Left lung (tissue), 10 donors: Measurements from ENCODE around the gene DTNA. TPM values are rescaled to one million over a fixed set of nuclear protein-coding genes. Genes with fewer than 3 reads are reported as not detected.

ENCODE experiments used
- ATAC-seq: fragments of 200-7000 bp; cut with Tn5 transposase; one replicate; pipeline ENCODE4 v1.9.1; 2020; ENCODE audit warnings: moderate library complexity
- DNase-seq, 4 donors: peaks; one replicate each; pipeline ENCODE4 v3.0.0-alpha.2; 2013 to 2020
- H3K27ac ChIP-seq, 2 donors: fragments of 200-600 bp; sonication (generic) in 1 of 2; one replicate each; pipeline versions ENCODE4 v1.5.0 to v1.8.0; 2020 to 2021
- H3K27me3 ChIP-seq, 2 donors: fragments of 200-600 bp; sonication (generic) in 1 of 2; one replicate each; pipeline versions ENCODE4 v1.5.0 to v1.8.0; 2020 to 2021
- H3K36me3 ChIP-seq, 2 donors: fragments of 200-600 bp; sonication (generic) in 1 of 2; one replicate each; pipeline versions ENCODE4 v1.5.0 to v1.8.0; 2020 to 2021
- H3K4me1 ChIP-seq, 2 donors: fragments of 200-600 bp; one replicate each; pipeline ENCODE4 v1.8.0; 2021
- H3K4me3 ChIP-seq, 2 donors: fragments of 200-600 bp; sonication (generic) in 1 of 2; one replicate each; pipeline versions ENCODE4 v1.5.0 to v1.8.0; 2020 to 2021; ENCODE audit warnings: mild to moderate bottlenecking in 1 of 2
- H3K9me3 ChIP-seq, 2 donors: fragments of 200-600 bp; sonication (generic) in 1 of 2; one replicate each; pipeline versions ENCODE4 v1.5.0 to v1.8.0; 2020 to 2021
- CTCF ChIP-seq, 2 donors: fragments of 200-600 bp; sonication (generic) in 1 of 2; IDR thresholded peaks; one replicate each; pipeline versions ENCODE4 v1.5.0 to v1.8.0; 2021; ENCODE audit warnings: antibody characterized with exemption in 2 of 2
- intact Hi-C, 2 donors: fragments of 100-400 bp; cut with DNase I; formaldehyde crosslinking; loops; one replicate each; pipeline versions ENCODE4 v1.11.2 to v1.14.2; 2022
- polyA plus RNA-seq, 6 donors: library from polyadenylated mRNA; unstranded; fragments of 120-200 nt; gene quantifications; one replicate each; pipeline ENCODE4 v1.2.1, GENCODE V29; 2013; ENCODE audit not compliant: insufficient read length in 6 of 6
- total RNA-seq, 2 donors: library from RNA; stranded (reverse); fragmentation: NEBNext Ultra II Directional; extraction: Animal tissue kit (Norgen Biotek cat#: 25700); gene quantifications; one replicate each; pipeline ENCODE4 v1.2.1, GENCODE V29; 2021
- donor health status: DM: no; HTN: yes; CAD: no.
- donor health status: DM: no; HTN: no; CAD: no.

DTNA gene
- total and polyA plus RNA-seq, 8 donors: 3.7 to 13.1 (median 11.2) TPM

- no peak overlapping the region for H3K4me3 ChIP-seq
- H3K27me3 ChIP-seq: peaks cover 0 to 6% of the 10 kb centered on the region in 2 donors
- ATAC-seq (no peak), DNase-seq (no peak)
- no peak overlapping the region for H3K27ac ChIP-seq
- no peaks in the 10 kb centered on the region for H3K9me3 ChIP-seq
- H3K36me3 ChIP-seq: no peaks in the 10 kb centered on the region
- H3K4me1 ChIP-seq: no peaks in the 10 kb centered on the region
- no peak for TF ChIP-seq CTCF (IDR thresholded peaks at IDR 0.05)
- intact Hi-C loops: no loop called here
Measured at GRCh38 chr18:34933909-34934661, 224.0 kb downstream of the DTNA start.

GRCh38 chr18:34936772-34937171, 226.7 kb downstream of the DTNA start:
- Histone ChIP-seq H3K4me1 (no peaks in the 10 kb centered on the region), H3K9me3 (no peaks in the 10 kb centered on the region), H3K36me3 (no peaks in the 10 kb centered on the region), H3K4me3 (no peak overlapping the region), H3K27ac (no peak overlapping the region), H3K27me3 (peaks cover 0 to 6% of the 10 kb centered on the region in 2 donors)
- ATAC-seq: no peak
- peak in 1 of 4 donors; percentile 23 for DNase-seq
- TF ChIP-seq CTCF (IDR thresholded peaks at IDR 0.05): no peak
- intact Hi-C loops: no loop called here

- peaks cover 0 to 6% of the 10 kb centered on the region in 2 donors for H3K27me3 ChIP-seq
- DNase-seq (no peak), ATAC-seq (no peak)
- H3K4me3 ChIP-seq: no peak overlapping the region
- H3K9me3 ChIP-seq: no peaks in the 10 kb centered on the region
- H3K36me3 ChIP-seq: no peaks in the 10 kb centered on the region
- no peak for TF ChIP-seq CTCF (IDR thresholded peaks at IDR 0.05)
- no peaks in the 10 kb centered on the region for H3K4me1 ChIP-seq
- H3K27ac ChIP-seq: no peak overlapping the region
- intact Hi-C loops: no loop called here
Measured at GRCh38 chr18:34938090-34938489, 228.0 kb downstream of the DTNA start.
